Smooth muscle cell (in vitro differentiated cells): Measurements from ENCODE around the gene PLBD2. TPM values are rescaled to one million over a fixed set of nuclear protein-coding genes. Genes with fewer than 3 reads are reported as not detected.

Source experiments
- DNase-seq: peaks from one replicate; lab custom pipeline; 2025; ENCODE audit not compliant: unreplicated experiment; lab: John Stamatoyannopoulos, UW
- H2AFZ ChIP-seq: fragments of 200-600 bp; sonication (generic); 2 replicates; pipeline ENCODE4 v1.6.0; 2016; ENCODE audit warnings: antibody characterized with exemption, low read depth, mild to moderate bottlenecking
- H3F3A ChIP-seq: fragments of 200-600 bp; sonication (generic); 2 replicates; pipeline ENCODE4 v1.6.0; 2017; ENCODE audit warnings: antibody characterized with exemption, low read depth
- H3K27ac ChIP-seq: fragments of 200-600 bp; sonication (generic); 2 replicates; pipeline ENCODE4 v1.5.1; 2016; ENCODE audit warnings: low read depth, mild to moderate bottlenecking
- H3K27me3 ChIP-seq: fragments of 200-600 bp; sonication (generic); 2 replicates; pipeline ENCODE4 v1.6.1; 2016; ENCODE audit warnings: low read depth, mild to moderate bottlenecking
- H3K36me3 ChIP-seq: fragments of 200-600 bp; sonication (generic); 2 replicates; pipeline ENCODE4 v1.5.1; 2016; ENCODE audit warnings: low read depth
- H3K4me1 ChIP-seq: fragments of 200-600 bp; sonication (generic); 2 replicates; pipeline ENCODE4 v1.5.1; 2016; ENCODE audit warnings: low read depth
- H3K4me2 ChIP-seq: fragments of 200-600 bp; sonication (generic); 2 replicates; pipeline ENCODE4 v1.6.0; 2016; ENCODE audit warnings: mild to moderate bottlenecking
- H3K4me3 ChIP-seq: fragments of 200-600 bp; sonication (generic); 2 replicates; pipeline ENCODE4 v1.5.1; 2016; ENCODE audit warnings: mild to moderate bottlenecking
- H3K79me2 ChIP-seq: fragments of 200-600 bp; sonication (generic); 2 replicates; pipeline ENCODE4 v1.6.0; 2016; ENCODE audit warnings: low read depth, mild to moderate bottlenecking
- H3K9ac ChIP-seq: fragments of 200-600 bp; sonication (generic); 2 replicates; pipeline ENCODE4 v1.6.0; 2016; ENCODE audit warnings: low read depth
- H3K9me3 ChIP-seq: fragments of 200-600 bp; sonication (generic); replicated peaks from 2 replicates; pipeline ENCODE4 v1.5.1; 2016; ENCODE audit warnings: low read depth
- H4K20me1 ChIP-seq: fragments of 200-600 bp; sonication (generic); 2 replicates; pipeline ENCODE4 v1.6.0; 2016; ENCODE audit warnings: low read depth
- WGBS: methylation state at CpG from one replicate; pipeline ENCODE4 v1.1.7; 2016; ENCODE audit warnings: low lambda C conversion rate; 5-methylcytosine and 5-hydroxymethylcytosine counted together
- polyA plus RNA-seq: library from polyadenylated mRNA; unstranded; fragments of >200 nt; fragmentation: Nextera tagmentation; extraction: Ambion mirVana; gene quantifications from 2 replicates; pipeline ENCODE4 v1.2.1, GENCODE V29; 2016
- total RNA-seq: library from RNA; depleted of rRNA; stranded (reverse); fragments of >200 nt; gene quantifications from 2 replicates; pipeline ENCODE4 v1.2.3, GENCODE V29; 2014
- TF ChIP-seq, protein P1 (sequence below): fragments of 200-600 bp; sonication (generic); IDR thresholded peaks from 2 replicates; pipeline ENCODE4 v1.5.1; 2017; ENCODE audit warnings: borderline replicate concordance, mild to moderate bottlenecking, antibody characterized with exemption; ENCODE audit not compliant: insufficient read depth, poor library complexity, severe bottlenecking

Gene PLBD2
- total and polyA plus RNA-seq, 2 experiments from 2014 or later, result 19.6 to 32.9 TPM

DNA sequence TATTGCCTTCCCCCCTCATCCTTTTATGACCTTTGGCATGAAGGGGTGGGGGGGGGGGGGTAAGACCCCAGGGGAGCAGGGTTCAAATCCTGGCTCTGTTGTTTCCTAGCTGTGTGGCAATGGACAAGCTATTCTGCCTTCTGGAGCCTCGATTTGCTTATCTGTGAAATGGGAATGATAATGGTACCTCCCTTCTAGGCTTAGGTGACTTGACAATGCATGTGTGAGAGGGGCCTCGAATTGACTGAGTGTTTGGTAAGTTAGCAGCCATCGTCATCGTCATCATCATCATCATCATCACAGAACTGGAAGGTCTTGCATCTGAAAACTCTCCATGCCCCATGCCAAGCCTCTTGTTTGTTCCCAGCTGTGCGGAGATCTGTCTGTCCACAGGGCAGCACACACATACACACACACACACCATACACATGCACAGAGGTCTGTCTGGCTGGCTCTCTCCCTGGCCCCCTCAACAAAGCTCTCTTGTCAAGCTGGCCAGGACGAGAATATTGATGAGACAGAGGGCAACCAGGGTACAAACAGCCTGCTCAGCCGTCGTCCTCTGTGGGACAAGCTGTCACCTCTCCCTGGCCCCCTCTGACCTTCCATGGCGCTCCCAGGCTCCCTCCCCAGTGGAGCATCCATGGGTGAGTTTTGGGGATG, 51.2 kb downstream of the PLBD2 start:
- H3F3A ChIP-seq, result no peaks in the 10 kb centered on the region
- H3K4me1 ChIP-seq, result no peaks in the 10 kb centered on the region
- no peaks in the 10 kb centered on the region for H3K9me3 ChIP-seq
- H4K20me1 ChIP-seq, result no peaks in the 10 kb centered on the region
- no peak overlapping the region for H2AFZ ChIP-seq
- no peak overlapping the region for H3K9ac ChIP-seq
- WGBS, result 85% methylated on average over 9 of the region's 9 CpGs
- H3K36me3 ChIP-seq, result no peaks in the 10 kb centered on the region
- DNase-seq, result no peak
- H3K27ac ChIP-seq, result no peak overlapping the region
- TF ChIP-seq, protein P1, sequence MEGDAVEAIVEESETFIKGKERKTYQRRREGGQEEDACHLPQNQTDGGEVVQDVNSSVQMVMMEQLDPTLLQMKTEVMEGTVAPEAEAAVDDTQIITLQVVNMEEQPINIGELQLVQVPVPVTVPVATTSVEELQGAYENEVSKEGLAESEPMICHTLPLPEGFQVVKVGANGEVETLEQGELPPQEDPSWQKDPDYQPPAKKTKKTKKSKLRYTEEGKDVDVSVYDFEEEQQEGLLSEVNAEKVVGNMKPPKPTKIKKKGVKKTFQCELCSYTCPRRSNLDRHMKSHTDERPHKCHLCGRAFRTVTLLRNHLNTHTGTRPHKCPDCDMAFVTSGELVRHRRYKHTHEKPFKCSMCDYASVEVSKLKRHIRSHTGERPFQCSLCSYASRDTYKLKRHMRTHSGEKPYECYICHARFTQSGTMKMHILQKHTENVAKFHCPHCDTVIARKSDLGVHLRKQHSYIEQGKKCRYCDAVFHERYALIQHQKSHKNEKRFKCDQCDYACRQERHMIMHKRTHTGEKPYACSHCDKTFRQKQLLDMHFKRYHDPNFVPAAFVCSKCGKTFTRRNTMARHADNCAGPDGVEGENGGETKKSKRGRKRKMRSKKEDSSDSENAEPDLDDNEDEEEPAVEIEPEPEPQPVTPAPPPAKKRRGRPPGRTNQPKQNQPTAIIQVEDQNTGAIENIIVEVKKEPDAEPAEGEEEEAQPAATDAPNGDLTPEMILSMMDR, result no peak
- H3K79me2 ChIP-seq, result no peaks in the 10 kb centered on the region
- no peak overlapping the region for H3K4me2 ChIP-seq
- no peak overlapping the region for H3K4me3 ChIP-seq
- no peaks in the 10 kb centered on the region for H3K27me3 ChIP-seq

DNA sequence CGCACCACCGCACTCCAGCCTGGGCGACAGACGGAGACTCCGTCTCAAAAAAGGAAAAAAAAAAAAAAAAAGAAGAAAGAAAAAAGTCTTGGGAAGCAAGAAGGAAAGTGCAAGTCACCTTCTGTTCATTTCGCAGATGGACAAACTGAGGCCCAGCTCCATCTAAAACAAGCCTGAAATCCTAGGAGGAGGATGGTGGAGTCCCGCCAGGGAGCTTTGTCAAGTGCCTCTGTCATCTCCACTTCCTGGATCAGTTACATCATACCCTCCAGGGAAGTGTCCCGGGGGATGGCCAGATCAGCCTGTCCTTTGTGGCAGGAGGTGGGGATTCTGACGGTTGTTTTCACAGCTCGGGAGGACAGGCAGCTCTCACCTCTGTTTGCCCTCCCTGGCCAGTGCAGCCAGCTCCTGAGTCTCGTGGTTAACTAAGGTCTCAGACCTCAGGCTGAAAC, 55.1 kb downstream of the PLBD2 start:
- Histone ChIP-seq H3K4me1 (no peaks in the 10 kb centered on the region), H3F3A (no peaks in the 10 kb centered on the region), H3K9me3 (no peaks in the 10 kb centered on the region), H3K4me3 (no peak overlapping the region), H3K27me3 (no peaks in the 10 kb centered on the region), H3K27ac (no peak overlapping the region), H2AFZ (no peak overlapping the region), H3K36me3 (no peaks in the 10 kb centered on the region), H4K20me1 (no peaks in the 10 kb centered on the region), H3K79me2 (no peaks in the 10 kb centered on the region), H3K4me2 (no peak overlapping the region), H3K9ac (no peak overlapping the region)
- DNase-seq, result no peak
- TF ChIP-seq, protein P1, result no peak
- WGBS, result 68% methylated on average over 10 of the region's 11 CpGs

DNA sequence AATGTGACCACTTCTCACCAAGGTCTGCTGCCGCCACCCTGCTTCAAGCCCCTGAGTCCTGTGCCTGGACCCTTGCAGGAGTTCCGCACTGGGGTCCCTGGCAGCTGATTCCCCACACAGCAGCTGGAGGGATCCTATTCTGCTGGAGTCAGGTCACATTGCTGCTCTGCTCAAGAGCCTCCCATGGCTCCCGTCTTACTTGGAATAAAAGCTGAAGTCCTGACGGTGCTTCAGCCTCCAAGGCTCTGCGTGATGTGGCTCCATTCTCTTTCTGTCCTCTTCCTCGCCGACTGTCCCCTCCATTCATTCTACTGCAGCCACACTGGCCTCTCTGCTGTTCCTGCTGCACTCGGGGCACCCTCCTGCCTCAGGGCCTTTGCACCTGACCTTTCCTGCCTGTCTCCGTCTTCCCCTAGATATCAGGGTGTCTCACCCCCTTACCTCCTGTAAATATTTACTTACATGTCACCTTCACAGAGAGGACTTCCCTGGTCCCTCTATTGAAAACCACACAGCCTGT, 56.2 kb downstream of the PLBD2 start:
- Histone ChIP-seq H3K79me2 (no peaks in the 10 kb centered on the region), H3K9ac (no peak overlapping the region), H2AFZ (no peak overlapping the region), H3K9me3 (no peaks in the 10 kb centered on the region), H3F3A (no peaks in the 10 kb centered on the region), H3K27ac (no peak overlapping the region), H3K27me3 (no peaks in the 10 kb centered on the region), H3K4me3 (no peak overlapping the region), H3K4me1 (no peaks in the 10 kb centered on the region), H3K36me3 (no peaks in the 10 kb centered on the region), H4K20me1 (no peaks in the 10 kb centered on the region), H3K4me2 (no peak overlapping the region)
- TF ChIP-seq, protein P1, result no peak
- DNase-seq, result no peak
- 91% methylated on average over 9 of the region's 9 CpGs for WGBS

DNA sequence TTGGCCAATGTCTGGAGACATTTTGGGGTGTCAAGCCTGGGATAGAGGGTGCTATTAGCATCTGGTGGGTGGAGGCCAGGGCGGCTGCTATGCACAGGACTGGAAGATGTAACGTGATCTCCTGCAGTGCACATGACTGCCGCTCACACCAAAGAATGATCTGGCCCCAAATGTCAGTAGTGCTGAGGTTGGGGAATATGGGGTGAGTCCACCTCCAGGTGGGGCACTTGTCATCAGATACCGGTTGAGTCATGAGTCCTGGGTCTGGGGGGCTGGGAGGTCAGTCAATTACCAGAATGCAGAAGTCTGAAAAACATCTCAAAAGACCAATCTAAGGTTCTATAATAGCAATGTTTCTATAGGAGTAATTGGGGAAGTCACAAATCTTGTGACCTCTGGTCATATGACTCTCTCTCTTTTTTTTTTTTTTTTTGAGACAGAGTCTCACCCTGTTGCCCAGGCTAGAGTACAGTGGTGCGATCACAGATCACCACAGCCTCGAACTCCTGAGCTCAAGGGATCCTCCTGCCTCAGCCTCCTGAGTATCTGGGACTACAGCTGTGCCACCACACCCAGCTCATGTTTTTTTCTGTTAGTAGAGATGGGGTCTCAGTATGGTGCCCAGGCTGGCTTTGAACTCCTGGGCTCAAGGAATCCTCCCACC, 57.8 kb downstream of the PLBD2 start:
- Histone ChIP-seq H3K4me3 (no peak overlapping the region), H3K27me3 (no peaks in the 10 kb centered on the region), H3K4me2 (no peak overlapping the region), H2AFZ (no peak overlapping the region), H3F3A (no peaks in the 10 kb centered on the region), H3K9ac (no peak overlapping the region), H3K79me2 (no peaks in the 10 kb centered on the region), H3K9me3 (no peaks in the 10 kb centered on the region), H3K36me3 (no peaks in the 10 kb centered on the region), H3K4me1 (no peaks in the 10 kb centered on the region), H3K27ac (no peak overlapping the region), H4K20me1 (no peaks in the 10 kb centered on the region)
- 65% methylated on average over 6 of the region's 6 CpGs for WGBS
- TF ChIP-seq, protein P1, result no peak
- DNase-seq, result no peak
